Colon (tissue), 2 donors: ENCODE measurements around the gene SNX25.
"Not testable (repeated sequence)": the region's sequence is repeated elsewhere in the genome, so short reads cannot be mapped to it uniquely, and the experiment has no call there.

Experiments
- FAIRE-seq: peaks from 2 replicates; lab custom pipeline; 2012; peaks lifted over from hg19 to GRCh38; lab: Jason Lieb, UNC
- donor health status: control.
- donor health status: control.

SNX25 gene

GRCh38 chr4:185307136-185307950 is 97.9 kb downstream of the SNX25 start:
- no peak for FAIRE-seq

DNA sequence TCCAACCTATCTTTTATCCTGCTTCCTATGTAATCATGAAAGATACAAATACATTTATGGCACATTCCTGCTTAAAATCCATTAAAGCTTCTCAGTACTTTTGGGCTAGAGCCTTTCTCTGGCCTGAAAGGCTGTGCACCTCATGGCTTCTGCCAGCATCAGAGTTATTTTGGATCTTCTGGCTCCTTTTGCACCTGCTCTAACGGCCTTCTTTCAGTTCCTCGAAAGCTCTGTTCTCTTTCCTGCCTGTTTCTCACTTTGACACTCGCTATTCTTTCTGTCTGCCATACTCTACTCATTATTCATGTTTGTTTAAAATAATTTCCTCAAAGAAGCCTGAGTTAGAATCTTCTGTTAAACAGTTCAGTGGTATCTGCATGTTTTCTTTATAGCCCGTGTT is 100.4 kb downstream of the SNX25 start:
- FAIRE-seq: no peak

DNA sequence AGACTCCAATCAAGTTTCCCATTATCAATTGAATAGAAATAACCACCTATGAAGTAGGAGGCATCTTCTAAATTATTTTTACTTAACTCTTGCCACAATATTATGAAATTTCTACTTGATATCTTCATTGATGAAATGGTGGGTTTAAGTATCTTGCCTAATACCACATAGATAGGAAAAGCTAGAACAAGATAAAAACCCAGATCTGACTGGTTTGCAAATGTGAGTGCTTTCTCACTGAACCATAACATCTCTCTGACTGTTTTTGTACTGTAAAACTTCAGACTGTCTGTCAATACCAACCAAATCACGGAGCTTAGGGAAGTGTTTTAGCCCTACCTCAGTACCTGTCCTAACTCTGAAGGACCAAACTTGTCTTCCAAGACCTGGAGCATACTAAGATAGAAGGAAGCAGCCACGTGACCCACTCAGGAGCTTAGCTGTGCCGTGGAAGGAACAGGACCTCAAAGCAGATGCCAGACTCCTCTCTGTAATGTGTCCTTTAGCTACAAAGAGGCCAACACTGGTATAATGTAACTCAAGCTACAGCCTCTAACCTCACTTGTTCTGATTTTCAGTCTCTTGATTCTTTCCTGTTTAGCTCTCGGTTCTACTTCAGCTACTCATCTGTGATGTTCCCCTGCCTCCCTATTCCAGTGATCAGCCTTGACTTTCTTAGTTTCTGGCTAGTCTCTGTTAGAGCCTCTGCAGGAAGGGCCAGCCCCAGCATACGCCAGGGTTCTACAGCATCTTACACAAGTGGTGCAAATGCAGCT is 101.9 kb downstream of the SNX25 start:
- no peak for FAIRE-seq

GRCh38 chr4:185312699-185313098 is 103.3 kb downstream of the SNX25 start:
- FAIRE-seq: no peak

DNA sequence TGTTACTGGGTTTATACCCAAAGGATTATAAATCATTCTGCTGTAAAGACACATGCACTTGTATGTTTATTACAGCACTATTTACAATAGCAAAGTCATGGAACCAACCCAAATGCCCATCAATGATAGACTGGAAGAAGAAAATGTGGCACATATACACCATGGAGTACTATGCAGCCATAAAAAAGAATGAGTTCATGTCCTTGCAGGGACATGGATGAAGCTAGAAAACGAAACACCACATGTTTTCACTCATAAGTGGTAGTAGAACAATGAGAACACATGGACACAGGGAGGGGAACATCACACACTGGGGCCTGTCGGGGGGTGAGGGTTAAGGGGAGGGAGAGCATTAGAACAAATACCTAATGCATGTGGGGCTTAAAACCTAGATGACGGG is 108.1 kb downstream of the SNX25 start:
- not testable (repeated sequence) for FAIRE-seq

- no peak for FAIRE-seq
Observed at GRCh38 chr4:185317880-185318279, 108.5 kb downstream of the SNX25 start.

GRCh38 chr4:185318679-185319078 is 109.3 kb downstream of the SNX25 start:
- no peak for FAIRE-seq

DNA sequence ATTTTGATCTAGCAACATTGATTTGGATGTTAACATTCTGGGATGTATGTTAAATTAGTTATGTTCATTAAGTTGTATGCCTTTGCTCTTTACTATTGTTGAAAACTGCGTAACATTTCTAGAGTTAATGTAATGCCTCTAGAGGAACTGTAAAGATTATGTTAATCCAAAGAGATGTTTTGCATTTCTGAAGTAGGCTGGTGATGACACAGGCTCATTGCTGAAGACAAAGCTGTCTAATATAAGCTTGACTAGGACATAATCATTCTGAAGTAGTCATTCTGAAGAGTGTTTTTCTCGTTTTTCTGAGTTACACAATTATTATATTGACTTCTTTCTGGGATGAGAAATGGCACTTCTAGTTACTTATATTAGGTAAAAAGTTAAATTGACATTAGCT is 113.4 kb downstream of the SNX25 start:
- FAIRE-seq: no peak

- no peak for FAIRE-seq
Observed at GRCh38 chr4:185323606-185324005, 114.2 kb downstream of the SNX25 start.

DNA sequence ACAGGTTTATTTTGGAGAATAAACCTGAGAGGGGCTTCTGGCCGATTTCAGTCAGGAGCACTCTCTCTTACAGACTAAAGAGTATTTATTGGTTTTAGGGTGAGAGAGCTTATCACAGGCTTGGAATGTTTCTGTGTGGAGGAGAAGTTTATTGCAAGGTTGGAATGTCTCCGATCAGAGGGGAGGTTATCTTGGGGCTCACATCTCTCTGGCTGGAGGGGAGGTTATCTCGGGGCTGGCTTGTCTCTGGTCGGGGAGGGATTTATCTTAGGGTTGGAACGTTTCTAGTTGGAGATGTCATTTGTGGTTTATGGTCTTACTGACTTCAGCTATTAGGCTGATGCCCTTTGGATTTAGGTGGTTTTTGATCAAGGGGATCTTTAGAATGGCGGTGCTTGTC is 115.0 kb downstream of the SNX25 start:
- FAIRE-seq: not testable (repeated sequence)

- FAIRE-seq: not testable (repeated sequence)
Observed at GRCh38 chr4:185325721-185326120, 116.3 kb downstream of the SNX25 start.

DNA sequence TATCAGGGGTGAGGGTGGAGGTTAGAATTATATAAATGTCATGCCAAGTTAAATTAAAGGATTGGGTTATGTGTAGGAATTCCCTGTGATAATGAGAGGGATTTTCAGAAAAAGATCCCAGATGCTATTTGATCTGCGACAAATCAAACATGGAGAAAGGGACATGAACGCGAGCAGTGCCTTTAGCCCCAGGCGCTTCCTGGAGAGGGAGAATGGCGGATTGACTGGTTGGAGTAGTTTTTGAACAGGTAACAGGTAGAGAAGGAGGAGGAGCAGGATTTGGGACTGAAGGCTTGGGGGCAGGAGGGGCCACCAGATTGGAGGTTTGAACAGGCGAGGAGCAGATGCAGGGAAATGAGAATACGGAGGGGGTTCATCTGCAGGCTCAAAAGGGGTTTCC is 119.2 kb downstream of the SNX25 start:
- FAIRE-seq: no peak

DNA sequence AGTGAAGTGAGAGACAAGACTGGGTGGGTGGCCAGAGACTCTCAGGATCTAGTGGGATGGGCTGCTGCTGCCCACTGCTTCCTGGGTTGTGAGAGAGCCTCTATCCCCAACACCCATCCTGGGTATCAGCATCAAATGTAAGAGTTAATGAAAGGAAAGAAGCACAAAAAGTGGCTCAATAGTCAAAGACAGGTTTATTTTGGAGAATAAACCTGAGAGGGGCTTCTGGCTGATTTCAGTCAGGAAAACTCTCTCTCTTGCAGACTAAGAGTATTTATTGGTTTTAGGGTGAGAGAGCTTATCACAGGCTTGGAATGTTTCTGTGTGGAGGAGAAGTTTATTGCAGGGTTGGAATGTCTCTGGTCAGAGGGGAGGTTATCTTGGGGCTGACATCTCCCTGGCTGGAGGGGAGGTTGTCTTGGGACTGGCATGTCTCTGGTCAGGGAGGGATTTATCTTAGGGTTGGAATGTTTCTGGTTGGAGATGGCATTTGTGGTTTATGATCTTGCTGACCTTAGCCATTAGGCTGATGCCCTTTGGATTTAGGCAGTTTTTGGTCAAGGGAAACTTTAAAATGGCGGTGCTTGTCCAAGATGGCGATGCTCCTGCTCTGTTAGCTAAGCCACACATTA is 120.6 kb downstream of the SNX25 start:
- not testable (repeated sequence) for FAIRE-seq

- FAIRE-seq: no peak
Observed at GRCh38 chr4:185332575-185333464, 123.4 kb downstream of the SNX25 start.

DNA sequence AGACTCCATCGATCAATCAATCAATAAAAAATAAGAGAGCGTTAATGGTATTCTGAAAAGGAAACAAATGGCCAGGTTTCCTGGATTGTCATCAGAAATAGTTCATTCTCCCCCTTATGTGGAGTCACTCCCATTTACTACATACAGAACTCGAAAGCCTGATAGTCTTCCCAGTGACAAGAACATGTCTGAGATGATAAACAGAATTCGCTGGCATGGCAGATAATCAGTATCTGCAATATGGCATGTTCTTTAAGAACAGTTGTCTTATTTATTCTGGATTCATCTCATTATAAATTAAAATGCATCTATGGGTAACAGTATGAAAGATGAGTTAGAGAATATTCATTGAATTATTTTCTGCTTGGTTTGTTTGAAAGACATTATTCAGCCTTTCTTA is 124.9 kb downstream of the SNX25 start:
- no peak for FAIRE-seq

DNA sequence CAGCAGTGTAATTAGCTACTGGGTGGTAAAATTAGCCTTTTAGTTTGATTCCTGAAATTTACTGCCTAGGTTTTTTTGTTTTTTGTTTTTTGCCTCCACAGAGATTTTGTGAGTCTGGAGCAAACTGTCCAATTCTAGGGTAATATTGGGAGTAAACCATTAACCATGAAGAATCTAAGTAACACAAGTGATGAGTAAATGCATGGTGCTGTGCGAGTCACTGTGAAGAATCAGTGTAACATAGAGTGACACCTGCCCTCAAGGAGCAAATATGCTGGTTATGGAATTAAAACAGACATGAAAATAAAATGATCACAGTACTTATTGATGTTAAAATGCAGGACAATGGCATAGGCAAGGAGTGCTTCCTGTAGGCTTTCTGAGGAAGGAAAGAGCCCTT is 126.2 kb downstream of the SNX25 start:
- no peak for FAIRE-seq

GRCh38 chr4:185339941-185340340 is 130.5 kb downstream of the SNX25 start:
- FAIRE-seq: no peak

DNA sequence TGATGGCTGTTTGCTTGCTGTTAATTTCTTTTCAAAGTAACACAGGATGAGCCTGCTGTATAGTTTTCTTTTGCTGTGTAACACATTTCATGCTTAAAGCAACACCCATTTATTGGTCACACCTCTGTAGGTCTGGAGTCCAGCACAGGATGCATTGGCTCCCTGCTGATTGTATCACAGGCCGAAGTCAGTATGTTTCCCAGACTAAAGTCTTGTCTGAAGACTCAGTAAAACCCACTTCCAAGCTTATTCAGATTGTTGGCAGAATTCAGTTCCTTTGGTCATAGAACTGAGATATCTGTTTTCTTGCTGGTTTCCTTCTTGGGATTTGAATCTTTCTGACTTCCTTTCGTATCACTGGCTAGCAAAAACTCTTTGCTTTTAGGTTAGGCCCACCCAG is 132.0 kb downstream of the SNX25 start:
- no peak for FAIRE-seq

- FAIRE-seq: no peak
Observed at GRCh38 chr4:185341841-185342240, 132.4 kb downstream of the SNX25 start.

DNA sequence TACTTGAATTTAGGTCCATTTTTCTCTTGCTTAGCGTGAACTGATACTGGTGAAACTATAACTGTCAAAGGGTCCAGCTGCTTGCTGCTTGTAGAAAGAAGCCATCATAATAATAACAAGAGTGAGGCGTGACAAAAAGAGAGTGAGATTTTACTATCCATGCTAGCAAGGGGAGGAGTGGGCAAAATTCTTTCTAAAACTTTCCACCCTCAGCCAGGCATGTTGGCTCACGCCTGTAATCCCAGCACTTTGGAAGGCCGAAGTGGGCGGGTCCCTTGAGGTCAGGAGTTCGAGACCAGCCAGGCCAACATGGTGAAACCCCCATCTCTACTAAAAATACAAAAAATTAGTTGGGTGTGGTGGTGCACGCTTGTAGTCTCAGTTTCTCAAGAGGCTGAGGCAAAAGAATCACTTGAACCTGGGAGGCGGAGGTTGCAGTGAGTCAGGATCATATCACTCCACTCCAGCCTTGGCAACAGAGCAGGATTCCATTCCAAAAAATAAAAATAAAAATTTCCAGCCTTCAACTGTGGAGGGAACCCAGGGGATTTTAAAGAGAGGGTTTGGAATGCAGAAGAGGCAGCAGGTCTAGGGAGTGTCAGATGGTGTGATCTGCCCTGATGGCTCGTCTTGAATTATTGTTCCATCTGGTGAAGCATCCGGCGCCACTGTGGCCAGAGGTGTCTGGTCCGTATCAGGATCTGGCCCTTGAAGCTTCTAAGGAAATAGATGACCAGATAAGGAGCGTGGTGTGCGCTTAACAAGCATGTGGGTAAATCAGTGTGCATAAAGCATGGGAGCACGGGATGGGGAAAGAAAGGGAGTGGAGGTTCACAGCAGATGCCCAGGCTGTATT is 134.6 kb downstream of the SNX25 start:
- no peak for FAIRE-seq
